ENCODE data around the gene CNST. TPM values are rescaled to one million over a fixed set of nuclear protein-coding genes. Genes with fewer than 3 reads are reported as not detected.

The CNST gene
- total and polyA plus RNA-seq, 2 donors from 2014 or later = 5.6 to 24.1 TPM

DNA sequence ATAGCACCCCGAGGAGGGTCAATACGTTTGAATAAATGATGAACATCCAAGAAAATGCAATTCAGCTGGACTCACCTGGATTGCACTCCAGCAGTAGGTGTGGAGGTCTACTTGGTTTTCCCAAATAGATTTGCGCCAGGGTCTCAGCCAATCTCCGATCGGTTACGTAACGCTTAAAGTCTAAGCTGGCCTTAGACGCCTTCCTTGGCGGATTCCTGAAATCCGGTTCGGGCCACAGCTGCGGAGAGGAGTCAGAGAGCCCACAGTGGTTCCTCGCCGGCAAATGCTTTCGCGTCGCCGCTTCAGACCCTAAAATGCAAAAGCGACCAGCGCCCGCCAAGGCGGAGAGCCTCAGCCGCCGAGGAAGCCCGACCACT lies 517 bp upstream of the CNST start:
- Histone ChIP-seq H3K4me3 (ENCODE audit: low read length in 3 of 3) (peak overlapping the region; percentile 80 to 99 (median 97)), H3K4me1 (ENCODE audit: control insufficient read depth in 2 of 3, insufficient read depth in 2 of 3, low read depth in 1 of 3, low read length in 3 of 3) (peaks cover 0 to 31% (median 14%) of the 10 kb centered on the region in 3 donors), H3K36me3 (ENCODE audit: control insufficient read depth in 2 of 3, insufficient read depth in 3 of 3, low read length in 3 of 3) (no peaks in the 10 kb centered on the region), H3K27ac (ENCODE audit: low read depth in 2 of 2, low read length in 2 of 2) (peak overlapping the region in 1 of 2 donors; percentile 80), H3K9me3 (ENCODE audit: control insufficient read depth in 2 of 3, insufficient read depth in 1 of 3, low read length in 3 of 3) (no peaks in the 10 kb centered on the region), H3K9ac (ENCODE audit: low read length in 3 of 3) (peak overlapping the region; percentile 70 to 89 (median 71)), H3K27me3 (ENCODE audit: control insufficient read depth, insufficient read depth, low read length) (no peaks in the 10 kb centered on the region)
- FAIRE-seq (no peak), DNase-seq (no peak)
- TF ChIP-seq, protein P1, sequence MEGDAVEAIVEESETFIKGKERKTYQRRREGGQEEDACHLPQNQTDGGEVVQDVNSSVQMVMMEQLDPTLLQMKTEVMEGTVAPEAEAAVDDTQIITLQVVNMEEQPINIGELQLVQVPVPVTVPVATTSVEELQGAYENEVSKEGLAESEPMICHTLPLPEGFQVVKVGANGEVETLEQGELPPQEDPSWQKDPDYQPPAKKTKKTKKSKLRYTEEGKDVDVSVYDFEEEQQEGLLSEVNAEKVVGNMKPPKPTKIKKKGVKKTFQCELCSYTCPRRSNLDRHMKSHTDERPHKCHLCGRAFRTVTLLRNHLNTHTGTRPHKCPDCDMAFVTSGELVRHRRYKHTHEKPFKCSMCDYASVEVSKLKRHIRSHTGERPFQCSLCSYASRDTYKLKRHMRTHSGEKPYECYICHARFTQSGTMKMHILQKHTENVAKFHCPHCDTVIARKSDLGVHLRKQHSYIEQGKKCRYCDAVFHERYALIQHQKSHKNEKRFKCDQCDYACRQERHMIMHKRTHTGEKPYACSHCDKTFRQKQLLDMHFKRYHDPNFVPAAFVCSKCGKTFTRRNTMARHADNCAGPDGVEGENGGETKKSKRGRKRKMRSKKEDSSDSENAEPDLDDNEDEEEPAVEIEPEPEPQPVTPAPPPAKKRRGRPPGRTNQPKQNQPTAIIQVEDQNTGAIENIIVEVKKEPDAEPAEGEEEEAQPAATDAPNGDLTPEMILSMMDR (IDR thresholded peaks at IDR 0.05; ENCODE audit: borderline replicate concordance, extremely low read depth, insufficient read depth) = no peak
- intact Hi-C loops (cut with DNase I) = no loop called here

DNA sequence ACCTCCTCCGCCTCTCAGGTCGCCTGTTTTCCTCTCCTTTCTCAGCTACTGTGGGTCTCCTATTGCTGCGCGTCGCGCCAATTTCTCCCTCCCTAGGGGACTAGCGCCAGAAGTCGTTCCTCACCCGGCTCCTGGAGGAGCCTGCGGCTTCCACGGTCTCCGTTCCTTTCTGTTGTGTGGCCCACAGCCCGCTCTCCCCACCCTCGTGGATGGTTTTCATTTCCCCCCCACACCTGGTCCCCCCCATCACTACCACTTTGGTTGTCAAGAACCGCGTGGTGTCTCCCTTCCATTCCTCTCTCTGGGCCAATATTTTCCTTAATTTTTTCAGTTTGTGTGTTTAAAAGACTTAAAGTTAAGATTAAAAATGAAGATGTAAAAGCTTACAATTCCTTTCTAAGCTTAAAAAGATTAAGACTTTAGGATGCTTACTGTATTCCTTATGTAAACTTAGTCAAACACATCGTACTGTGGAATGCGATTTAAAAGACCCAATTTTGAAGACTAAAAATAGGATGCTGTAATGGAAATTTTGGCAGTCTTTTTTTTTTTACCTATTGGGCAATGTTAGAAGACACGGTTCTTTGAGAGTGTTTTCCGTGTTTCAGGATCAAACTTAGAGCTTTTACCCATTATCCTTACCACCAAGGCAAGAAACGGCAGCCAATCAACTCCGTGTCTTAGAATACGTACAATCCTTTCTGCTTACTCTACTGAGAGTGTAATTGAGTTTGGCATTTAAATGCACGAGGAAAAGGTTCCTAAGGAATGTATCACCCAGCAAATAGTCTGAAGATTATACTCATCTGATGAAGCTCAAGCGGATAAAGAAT lies 773 bp downstream of the CNST start:
- Histone ChIP-seq H3K9me3 (ENCODE audit: control insufficient read depth in 2 of 3, insufficient read depth in 1 of 3, low read length in 3 of 3) (no peaks in the 10 kb centered on the region), H3K4me1 (ENCODE audit: control insufficient read depth in 2 of 3, insufficient read depth in 2 of 3, low read depth in 1 of 3, low read length in 3 of 3) (peaks cover 0 to 35% (median 14%) of the 10 kb centered on the region in 3 donors), H3K36me3 (ENCODE audit: control insufficient read depth in 2 of 3, insufficient read depth in 3 of 3, low read length in 3 of 3) (no peaks in the 10 kb centered on the region), H3K4me3 (ENCODE audit: low read length in 3 of 3) (peak overlapping the region; percentile 80 to 99 (median 93)), H3K27me3 (ENCODE audit: control insufficient read depth, insufficient read depth, low read length) (no peaks in the 10 kb centered on the region), H3K9ac (ENCODE audit: low read length in 3 of 3) (peak overlapping the region; percentile 80 to 95 (median 89)), H3K27ac (ENCODE audit: low read depth in 2 of 2, low read length in 2 of 2) (peak overlapping the region; percentile 93 to 96)
- intact Hi-C loops (cut with DNase I) = no loop called here
- DNase-seq = peak in 2 of 5 donors; percentile 49 to 56
- FAIRE-seq = no peak
- TF ChIP-seq, protein P1 (IDR thresholded peaks at IDR 0.05; ENCODE audit: borderline replicate concordance, extremely low read depth, insufficient read depth) = no peak

DNA sequence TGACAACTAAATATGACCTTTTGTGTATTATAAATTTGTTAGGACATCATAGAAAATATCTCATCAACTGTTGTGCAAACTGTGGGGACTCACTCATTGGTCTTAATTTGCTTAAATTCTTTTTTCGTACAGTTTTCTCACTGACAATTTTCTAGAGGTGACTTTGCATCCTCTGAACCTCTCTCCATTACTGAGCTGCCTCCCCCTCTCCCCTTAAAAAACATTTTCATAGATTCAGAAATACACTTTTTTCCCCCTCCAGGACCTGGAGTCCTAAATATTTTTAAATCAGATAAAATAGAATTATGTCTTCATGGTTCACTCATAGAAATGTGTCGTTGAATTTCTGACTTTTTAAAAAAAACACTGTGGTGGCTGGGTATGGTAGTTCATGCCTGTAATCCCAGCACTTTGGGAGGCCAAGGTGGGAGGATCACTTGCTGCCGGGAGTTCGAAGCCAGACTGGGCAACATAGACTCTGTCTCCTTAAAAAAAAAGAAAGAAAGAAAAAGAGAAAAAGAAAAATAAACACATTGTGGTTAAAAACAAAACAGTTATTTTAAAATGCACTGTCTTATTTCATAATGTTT lies 1.5 kb downstream of the CNST start:
- TF ChIP-seq, protein P1 (IDR thresholded peaks at IDR 0.05; ENCODE audit: borderline replicate concordance, extremely low read depth, insufficient read depth) = no peak
- no peaks in the 10 kb centered on the region for H3K27me3 ChIP-seq (ENCODE audit: control insufficient read depth, insufficient read depth, low read length)
- peak overlapping the region; percentile 80 to 95 (median 89) for H3K9ac ChIP-seq (ENCODE audit: low read length in 3 of 3)
- intact Hi-C loops (cut with DNase I) = no loop called here
- no peaks in the 10 kb centered on the region for H3K36me3 ChIP-seq (ENCODE audit: control insufficient read depth in 2 of 3, insufficient read depth in 3 of 3, low read length in 3 of 3)
- H3K4me1 ChIP-seq (ENCODE audit: control insufficient read depth in 2 of 3, insufficient read depth in 2 of 3, low read depth in 1 of 3, low read length in 3 of 3) = peaks cover 0 to 35% (median 14%) of the 10 kb centered on the region in 3 donors
- H3K4me3 ChIP-seq (ENCODE audit: low read length in 3 of 3) = peak overlapping the region; percentile 80 to 99 (median 93)
- peak overlapping the region; percentile 28 to 96 for H3K27ac ChIP-seq (ENCODE audit: low read depth in 2 of 2, low read length in 2 of 2)
- FAIRE-seq = no peak
- no peaks in the 10 kb centered on the region for H3K9me3 ChIP-seq (ENCODE audit: control insufficient read depth in 2 of 3, insufficient read depth in 1 of 3, low read length in 3 of 3)
- DNase-seq = peak in 1 of 5 donors; percentile 14

All from kidney (tissue), 14 donors.